Measurements from ENCODE around the gene VTI1A.

The VTI1A gene

GRCh38 chr10:112816033-112816430 lies 369.0 kb downstream of the VTI1A start:
- no peak for DNase-seq

DNA sequence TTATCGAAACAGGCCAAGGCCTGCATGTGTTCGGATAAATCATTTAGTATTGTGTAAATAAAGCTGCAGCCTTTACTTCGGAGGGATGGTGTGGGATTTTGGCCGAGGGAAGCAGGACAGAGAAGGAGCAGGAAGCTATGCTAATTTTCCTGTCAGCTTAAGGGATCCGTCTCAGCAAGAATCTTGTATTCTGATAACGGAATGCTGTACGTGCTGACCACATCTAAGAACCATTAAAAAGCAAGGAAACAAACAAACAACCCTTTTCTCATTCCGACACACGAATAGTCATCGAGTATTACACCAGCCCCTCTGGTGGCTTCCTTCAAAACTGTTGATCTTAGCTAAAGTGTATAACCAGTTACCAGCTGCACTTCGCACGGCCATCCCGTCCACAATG lies 369.9 kb downstream of the VTI1A start:
- DNase-seq: no peak

- no peak for DNase-seq
Measured at GRCh38 chr10:112817981-112818777, 371.2 kb downstream of the VTI1A start.

DNA sequence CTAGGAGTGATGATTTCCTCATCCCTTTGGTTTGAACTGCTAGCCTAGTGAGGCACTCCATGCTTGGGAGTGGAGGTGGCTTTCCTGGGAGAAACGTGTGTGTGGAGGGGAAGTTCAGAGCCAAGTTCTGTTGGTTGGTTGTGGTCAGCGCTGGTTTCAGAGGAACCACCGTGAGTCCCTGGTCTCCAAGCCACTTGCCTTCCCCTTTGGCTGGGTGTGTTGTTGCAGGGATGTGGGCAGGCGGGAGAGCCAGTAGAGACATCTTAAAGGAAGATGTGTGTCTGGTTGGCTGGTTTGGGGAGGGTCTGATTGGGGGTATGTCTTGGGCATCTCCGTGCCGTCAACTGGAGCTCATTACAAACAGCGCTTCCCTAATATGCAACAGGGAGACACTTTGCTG lies 372.2 kb downstream of the VTI1A start:
- DNase-seq: no peak

DNA sequence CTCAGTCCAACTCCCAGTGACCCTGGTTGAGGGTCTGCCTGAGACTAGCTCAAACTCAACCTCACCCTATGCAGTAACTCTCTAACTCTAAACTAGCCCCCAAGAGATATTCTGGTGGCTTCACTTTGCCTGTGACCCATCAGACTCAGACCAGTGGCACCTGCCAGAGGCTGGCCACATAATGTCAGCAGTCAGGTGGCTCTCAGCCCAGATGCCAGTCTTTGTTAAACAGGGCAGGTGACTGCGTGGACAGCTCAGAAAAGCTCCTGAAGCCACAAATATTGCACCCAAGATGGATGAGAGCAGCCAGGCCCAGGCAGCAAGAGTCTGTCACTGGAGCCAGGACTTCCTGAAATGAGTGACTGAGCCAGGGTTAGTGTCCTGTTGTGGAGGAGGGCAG lies 373.3 kb downstream of the VTI1A start:
- no peak for DNase-seq

DNA sequence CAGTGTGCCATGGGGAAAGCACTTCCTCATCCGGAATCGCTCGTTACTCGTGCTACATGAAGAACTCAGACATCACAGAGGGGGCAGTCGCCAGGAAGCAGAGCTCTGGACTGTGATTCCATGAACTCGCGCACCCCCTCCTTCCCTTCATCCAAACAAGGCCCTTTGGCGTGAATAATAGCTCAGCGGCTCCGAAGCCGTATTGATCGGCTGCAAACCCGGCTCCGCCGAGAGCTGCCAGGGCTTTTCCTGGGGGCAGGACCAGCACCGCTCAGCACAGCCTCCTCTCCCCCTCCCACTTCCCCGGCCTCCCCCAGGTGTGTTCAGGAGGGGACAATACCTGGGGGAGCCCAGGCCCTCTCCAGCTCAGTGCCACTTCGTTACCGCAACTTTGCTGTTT lies 374.0 kb downstream of the VTI1A start:
- no peak for DNase-seq

DNA sequence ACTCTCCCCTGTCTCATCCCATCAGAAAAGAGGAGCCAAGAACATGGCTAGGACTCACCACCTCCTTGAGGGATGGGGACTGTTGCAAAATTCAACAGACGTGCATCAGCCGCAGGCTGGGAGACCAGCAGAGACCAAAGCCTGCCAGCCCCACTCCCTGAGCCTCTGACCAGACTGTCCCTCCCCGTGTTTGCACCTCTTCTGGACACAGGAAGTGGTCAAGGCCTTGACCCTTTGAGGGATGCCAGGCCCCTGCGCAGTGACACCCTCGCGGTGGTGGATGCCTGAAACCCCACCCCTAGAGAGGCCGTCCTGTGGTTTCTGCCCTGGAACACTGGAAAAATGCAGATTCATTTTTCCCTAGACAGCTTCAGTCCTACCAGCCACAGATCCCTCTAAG lies 374.6 kb downstream of the VTI1A start:
- DNase-seq: no peak

- DNase-seq: no peak
Measured at GRCh38 chr10:112823007-112823406, 376.0 kb downstream of the VTI1A start.

- no peak for DNase-seq
Measured at GRCh38 chr10:112823604-112824003, 376.6 kb downstream of the VTI1A start.

- no peak for DNase-seq
Measured at GRCh38 chr10:112826018-112826697, 379.1 kb downstream of the VTI1A start.

GRCh38 chr10:112827086-112827485 lies 380.1 kb downstream of the VTI1A start:
- DNase-seq: no peak

DNA sequence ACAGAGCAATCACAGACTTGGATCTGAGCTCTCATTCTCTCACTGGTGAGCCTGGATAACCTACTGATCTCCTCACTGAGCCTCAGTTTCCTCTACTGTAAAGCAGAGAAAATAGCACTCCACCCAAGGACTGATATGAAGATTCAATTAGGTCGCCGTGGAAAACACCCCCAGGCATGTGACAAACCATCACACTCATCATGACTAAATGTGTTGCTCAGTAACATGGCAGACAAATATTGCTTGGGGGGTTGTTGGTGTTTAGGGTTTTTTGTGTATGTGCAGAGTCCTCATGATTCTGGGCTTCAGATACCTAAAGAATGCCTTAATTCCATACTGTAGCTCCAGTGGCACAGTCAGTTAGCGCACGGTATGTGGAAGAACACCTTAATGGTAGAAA lies 380.9 kb downstream of the VTI1A start:
- DNase-seq: no peak

GRCh38 chr10:112831859-112832258 lies 384.8 kb downstream of the VTI1A start:
- no peak for DNase-seq

GRCh38 chr10:112832361-112832878 lies 385.4 kb downstream of the VTI1A start:
- DNase-seq: no peak

DNA sequence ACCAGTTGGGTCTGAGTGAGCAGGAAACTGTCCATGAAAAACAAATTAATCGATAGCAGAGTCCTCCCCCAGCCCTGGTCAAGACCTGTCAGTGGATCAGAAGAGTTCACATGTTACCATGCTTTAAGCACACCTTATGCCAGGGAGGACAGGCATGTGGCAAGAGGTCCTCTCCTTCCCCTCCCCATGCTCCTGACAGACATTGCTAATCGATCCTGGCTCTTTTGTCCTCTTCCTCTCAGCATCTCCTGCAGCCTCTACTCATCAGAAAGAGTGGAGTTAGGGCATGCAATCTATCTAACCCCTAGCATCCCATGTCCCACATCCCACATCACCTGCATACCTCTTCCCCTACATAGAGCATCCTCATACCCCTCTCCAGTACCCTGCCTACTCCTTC lies 385.9 kb downstream of the VTI1A start:
- DNase-seq: no peak

DNA sequence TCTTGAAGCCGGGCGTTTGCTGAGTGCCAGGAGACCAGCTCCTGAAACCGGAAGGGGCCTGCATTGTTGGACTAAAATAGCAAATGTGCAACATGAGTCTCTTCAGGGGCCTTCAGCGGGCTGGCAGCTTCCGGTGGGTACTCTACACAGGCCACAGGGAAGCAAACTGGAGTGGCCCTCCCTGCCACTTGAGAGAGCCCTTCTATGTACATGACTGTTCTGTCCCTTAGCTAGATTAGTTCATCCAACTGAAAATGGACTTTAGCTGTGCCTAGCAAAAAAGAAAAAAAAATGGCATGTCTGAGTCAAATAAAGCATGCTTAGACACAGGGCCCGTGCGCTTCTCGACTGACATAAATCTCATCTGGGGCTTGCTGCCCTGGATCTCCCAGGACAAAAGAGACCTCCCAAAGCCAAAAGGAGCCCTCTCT lies 387.8 kb downstream of the VTI1A start:
- peak; percentile 92 for DNase-seq

GRCh38 chr10:112835217-112835715 lies 388.3 kb downstream of the VTI1A start:
- no peak for DNase-seq

DNA sequence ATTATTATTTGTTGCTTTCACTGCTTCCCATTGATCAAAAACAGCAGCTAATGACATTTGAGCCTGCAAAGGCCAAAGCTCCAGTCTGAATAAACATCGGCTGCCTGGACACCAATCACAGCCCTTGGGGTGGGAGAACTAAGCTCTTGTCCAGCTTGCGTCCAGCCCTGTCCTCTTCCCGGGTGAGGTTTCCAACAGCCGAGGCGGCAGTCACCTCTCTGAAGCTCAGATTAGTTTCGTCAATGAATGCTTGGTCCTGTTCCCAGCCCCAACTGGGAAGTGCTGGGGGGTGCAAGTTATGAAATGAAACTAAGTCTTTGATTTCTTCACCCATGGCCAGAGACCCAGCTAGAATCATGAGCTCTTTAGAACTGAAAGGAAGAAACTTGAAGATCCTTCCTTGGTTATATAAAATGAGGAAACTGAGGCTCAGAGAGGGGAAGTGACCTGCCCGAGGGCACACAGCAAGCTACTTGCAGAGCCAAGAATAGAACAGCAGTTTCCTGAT lies 389.0 kb downstream of the VTI1A start:
- no peak for DNase-seq

DNA sequence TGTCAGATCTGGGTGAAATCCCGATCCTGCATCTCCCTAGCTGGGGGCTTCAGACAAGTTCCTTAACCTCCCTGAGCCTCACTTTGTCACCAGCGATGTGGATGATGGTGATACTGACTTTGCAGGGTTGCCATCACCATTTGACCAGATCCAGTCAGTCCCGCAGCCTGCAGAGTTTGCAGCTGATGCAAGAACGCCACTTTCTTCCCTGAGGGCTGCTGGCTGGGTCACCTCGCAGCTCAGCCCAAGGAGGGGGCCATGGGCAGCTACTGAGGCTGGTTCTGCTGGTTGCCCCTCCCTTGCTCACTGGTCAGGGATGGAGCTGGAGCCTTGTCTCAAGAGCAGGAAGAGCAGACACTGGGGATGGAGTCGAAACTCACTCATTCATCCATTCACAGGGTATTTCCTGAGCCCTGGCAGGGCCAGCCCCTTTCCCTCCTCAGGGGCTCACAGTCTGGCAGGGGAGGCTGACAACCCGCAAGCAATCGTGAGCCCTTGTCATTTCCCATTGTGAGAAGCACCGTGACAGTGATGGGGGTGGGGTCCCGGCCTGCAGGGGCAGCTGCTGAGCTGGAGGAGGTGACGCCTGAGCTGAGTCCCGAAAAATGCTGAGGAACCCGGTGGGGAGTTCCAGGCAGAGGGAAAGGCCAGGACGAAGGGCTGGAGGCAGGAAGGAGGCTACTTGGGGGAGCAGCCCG lies 391.9 kb downstream of the VTI1A start:
- DNase-seq: no peak

- no peak for DNase-seq
Measured at GRCh38 chr10:112839928-112840654, 393.1 kb downstream of the VTI1A start.

GRCh38 chr10:112841549-112841948 lies 394.5 kb downstream of the VTI1A start:
- DNase-seq: no peak

GRCh38 chr10:112842832-112843360 lies 395.9 kb downstream of the VTI1A start:
- DNase-seq: no peak
